ENCODE data around the gene CAP2.

GRCh38 chr6:17506962-17507361 lies 113.6 kb downstream of the CAP2 start:
- TF ChIP-seq, protein P1, sequence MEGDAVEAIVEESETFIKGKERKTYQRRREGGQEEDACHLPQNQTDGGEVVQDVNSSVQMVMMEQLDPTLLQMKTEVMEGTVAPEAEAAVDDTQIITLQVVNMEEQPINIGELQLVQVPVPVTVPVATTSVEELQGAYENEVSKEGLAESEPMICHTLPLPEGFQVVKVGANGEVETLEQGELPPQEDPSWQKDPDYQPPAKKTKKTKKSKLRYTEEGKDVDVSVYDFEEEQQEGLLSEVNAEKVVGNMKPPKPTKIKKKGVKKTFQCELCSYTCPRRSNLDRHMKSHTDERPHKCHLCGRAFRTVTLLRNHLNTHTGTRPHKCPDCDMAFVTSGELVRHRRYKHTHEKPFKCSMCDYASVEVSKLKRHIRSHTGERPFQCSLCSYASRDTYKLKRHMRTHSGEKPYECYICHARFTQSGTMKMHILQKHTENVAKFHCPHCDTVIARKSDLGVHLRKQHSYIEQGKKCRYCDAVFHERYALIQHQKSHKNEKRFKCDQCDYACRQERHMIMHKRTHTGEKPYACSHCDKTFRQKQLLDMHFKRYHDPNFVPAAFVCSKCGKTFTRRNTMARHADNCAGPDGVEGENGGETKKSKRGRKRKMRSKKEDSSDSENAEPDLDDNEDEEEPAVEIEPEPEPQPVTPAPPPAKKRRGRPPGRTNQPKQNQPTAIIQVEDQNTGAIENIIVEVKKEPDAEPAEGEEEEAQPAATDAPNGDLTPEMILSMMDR (IDR thresholded peaks at IDR 0.05): no peak
- TF ChIP-seq POLR2A (IDR thresholded peaks at IDR 0.05): no peak

All from uterus (tissue), 2 donors.